Liver (tissue), 3 donors: ENCODE results near the gene CORO2B.

Source experiments
- CTCF ChIP-seq: fragments of 150-350 bp; IDR thresholded peaks from 2 replicates; pipeline ENCODE4 v1.5.1; 2017; ENCODE audit warnings: improper control_type of control experiment, low read depth, low read length; ENCODE audit not compliant: missing input control
- EGR1 ChIP-seq, 2 donors: IDR thresholded peaks; 2 replicates each; pipeline ENCODE4 v1.6.1; 2016 to 2018; ENCODE audit warnings: antibody characterized with exemption in 2 of 2, low read depth in 2 of 2
- RAD21 ChIP-seq, 2 donors: IDR thresholded peaks; 2 replicates each; pipeline ENCODE4 v1.6.1; 2016; ENCODE audit warnings: antibody characterized with exemption in 2 of 2, mild to moderate bottlenecking in 2 of 2
- RXRA ChIP-seq, 2 donors: IDR thresholded peaks; 2 replicates each; pipeline ENCODE4 v1.6.1; 2017 to 2018; ENCODE audit warnings: antibody characterized with exemption in 2 of 2, mild to moderate bottlenecking in 1 of 2
- TAF1 ChIP-seq: conservative IDR thresholded peaks from 2 replicates; pipeline ENCODE4 v1.6.1; 2016; ENCODE audit warnings: antibody characterized with exemption, mild to moderate bottlenecking
- YY1 ChIP-seq: IDR thresholded peaks from 2 replicates; pipeline ENCODE4 v1.6.1; 2016; ENCODE audit warnings: antibody characterized with exemption, mild to moderate bottlenecking
- TF ChIP-seq, protein P1 (sequence below): IDR thresholded peaks from 2 replicates; pipeline ENCODE4 v1.6.1; 2016; ENCODE audit warnings: antibody characterized with exemption
- TF ChIP-seq, protein P2 (sequence below): IDR thresholded peaks from 2 replicates; pipeline ENCODE4 v1.6.1; 2016; ENCODE audit warnings: antibody characterized with exemption, mild to moderate bottlenecking
- donor health status: healthy.
- donor health status: healthy.

DNA sequence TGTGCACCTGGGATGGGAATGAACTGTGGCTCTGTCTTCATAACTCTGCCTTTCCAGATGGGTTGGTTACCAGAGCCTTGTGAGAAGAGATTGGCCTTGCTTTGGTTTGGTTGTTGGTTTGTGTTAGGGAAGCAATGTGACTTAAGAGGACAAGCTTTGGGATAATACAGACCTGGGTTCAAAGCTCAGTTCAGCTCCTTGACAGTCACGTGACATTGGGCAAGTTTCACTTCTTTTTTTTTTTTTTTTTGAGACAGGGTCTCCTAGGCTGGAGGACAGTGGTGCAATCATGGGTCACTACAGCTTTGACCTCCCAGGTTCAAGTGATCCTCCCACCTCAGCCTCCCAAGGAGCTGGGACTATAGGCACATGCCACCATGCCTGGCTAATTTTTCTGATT is 42.7 kb downstream of the CORO2B start:
- TF ChIP-seq CTCF (no peak), RAD21 (IDR thresholded peaks at IDR 0.05) (no peak), TAF1 (no peak), EGR1 (IDR thresholded peaks at IDR 0.05; ENCODE audit: low read depth in 2 of 2) (no peak), RXRA (IDR thresholded peaks at IDR 0.05) (no peak), YY1 (no peak)
- TF ChIP-seq, protein P1, sequence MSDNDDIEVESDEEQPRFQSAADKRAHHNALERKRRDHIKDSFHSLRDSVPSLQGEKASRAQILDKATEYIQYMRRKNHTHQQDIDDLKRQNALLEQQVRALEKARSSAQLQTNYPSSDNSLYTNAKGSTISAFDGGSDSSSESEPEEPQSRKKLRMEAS = no peak
- TF ChIP-seq, protein P2, sequence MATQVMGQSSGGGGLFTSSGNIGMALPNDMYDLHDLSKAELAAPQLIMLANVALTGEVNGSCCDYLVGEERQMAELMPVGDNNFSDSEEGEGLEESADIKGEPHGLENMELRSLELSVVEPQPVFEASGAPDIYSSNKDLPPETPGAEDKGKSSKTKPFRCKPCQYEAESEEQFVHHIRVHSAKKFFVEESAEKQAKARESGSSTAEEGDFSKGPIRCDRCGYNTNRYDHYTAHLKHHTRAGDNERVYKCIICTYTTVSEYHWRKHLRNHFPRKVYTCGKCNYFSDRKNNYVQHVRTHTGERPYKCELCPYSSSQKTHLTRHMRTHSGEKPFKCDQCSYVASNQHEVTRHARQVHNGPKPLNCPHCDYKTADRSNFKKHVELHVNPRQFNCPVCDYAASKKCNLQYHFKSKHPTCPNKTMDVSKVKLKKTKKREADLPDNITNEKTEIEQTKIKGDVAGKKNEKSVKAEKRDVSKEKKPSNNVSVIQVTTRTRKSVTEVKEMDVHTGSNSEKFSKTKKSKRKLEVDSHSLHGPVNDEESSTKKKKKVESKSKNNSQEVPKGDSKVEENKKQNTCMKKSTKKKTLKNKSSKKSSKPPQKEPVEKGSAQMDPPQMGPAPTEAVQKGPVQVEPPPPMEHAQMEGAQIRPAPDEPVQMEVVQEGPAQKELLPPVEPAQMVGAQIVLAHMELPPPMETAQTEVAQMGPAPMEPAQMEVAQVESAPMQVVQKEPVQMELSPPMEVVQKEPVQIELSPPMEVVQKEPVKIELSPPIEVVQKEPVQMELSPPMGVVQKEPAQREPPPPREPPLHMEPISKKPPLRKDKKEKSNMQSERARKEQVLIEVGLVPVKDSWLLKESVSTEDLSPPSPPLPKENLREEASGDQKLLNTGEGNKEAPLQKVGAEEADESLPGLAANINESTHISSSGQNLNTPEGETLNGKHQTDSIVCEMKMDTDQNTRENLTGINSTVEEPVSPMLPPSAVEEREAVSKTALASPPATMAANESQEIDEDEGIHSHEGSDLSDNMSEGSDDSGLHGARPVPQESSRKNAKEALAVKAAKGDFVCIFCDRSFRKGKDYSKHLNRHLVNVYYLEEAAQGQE = no peak
